ENCODE measurements around the gene NOCT. TPM values are rescaled to one million over a fixed set of nuclear protein-coding genes. Genes with fewer than 3 reads are reported as not detected.
A peak's percentile ranks its signal among the peaks of the same experiment; 100 is the strongest.

NOCT gene
- total and polyA plus RNA-seq, 2 donors (not counting 1 experiment from before 2014, with no cell fraction given): 2.6 to 3.8 TPM

- no peaks in the 10 kb centered on the region for H4K20me1 ChIP-seq (ENCODE audit: control insufficient read depth, insufficient read depth, low read length, poor library complexity, severe bottlenecking)
- H2AFZ ChIP-seq (ENCODE audit: insufficient read depth, low read depth, low read length, poor library complexity, severe bottlenecking): no peak overlapping the region
- no peaks in the 10 kb centered on the region for H3K9me3 Mint-ChIP-seq (ENCODE audit: insufficient read depth)
- H3K36me3 ChIP-seq (replicated peaks in 1 of 2; ENCODE audit: control extremely low read depth in 1 of 2, control insufficient read depth in 1 of 2, extremely low read depth in 1 of 2, insufficient read depth in 2 of 2, low read length in 1 of 2): no peaks in the 10 kb centered on the region
- no peak overlapping the region for H3K9ac ChIP-seq (ENCODE audit: low read length)
- H3K9me3 ChIP-seq (ENCODE audit: control extremely low read depth in 1 of 3, control insufficient read depth in 2 of 3, insufficient read depth in 1 of 3, low read length in 2 of 3): no peaks in the 10 kb centered on the region
- H3K27me3 Mint-ChIP-seq: no peaks in the 10 kb centered on the region
- H3K27ac ChIP-seq (ENCODE audit: low read length in 2 of 2): no peak overlapping the region
- ATAC-seq (ENCODE audit: low read depth): no peak
- H3K79me2 ChIP-seq (ENCODE audit: control insufficient read depth, insufficient read depth, low read length): no peaks in the 10 kb centered on the region
- peaks cover 22 to 24% of the 10 kb centered on the region in 2 donors for H3K4me1 ChIP-seq (ENCODE audit: control insufficient read depth in 2 of 2, insufficient read depth in 2 of 2, low read length in 2 of 2)
- ChIA-PET CTCF (interaction anchor here (0.6 kb wide), 1 partner anchor 9 kb away, joined by 3 read pairs; no protein-coding TSS in a partner anchor), POLR2A (no interaction called here)
- H3K27me3 ChIP-seq (replicated peaks in 1 of 4; ENCODE audit: control extremely low read depth in 1 of 4, control insufficient read depth in 3 of 4, insufficient read depth in 4 of 4, low read length in 3 of 4): no peaks in the 10 kb centered on the region
- H3K4me3 Mint-ChIP-seq: no peak overlapping the region
- 93% methylated on average over 3 of the region's 4 CpGs for WGBS (ENCODE audit: insufficient coverage)
- peaks cover 21% of the 10 kb centered on the region for H3K4me1 Mint-ChIP-seq
- H3K4me3 ChIP-seq (ENCODE audit: control extremely low read depth in 1 of 5, extremely low read depth in 1 of 5, insufficient read depth in 1 of 5, low read depth in 2 of 5, low read length in 4 of 5): no peak overlapping the region
- H3K4me2 ChIP-seq (replicated peaks; ENCODE audit: low read depth, low read length, poor library complexity, severe bottlenecking): no peak overlapping the region
- TF ChIP-seq EZH2 (IDR thresholded peaks at IDR 0.05; ENCODE audit: borderline replicate concordance, insufficient read depth, low read depth, low read length, poor library complexity, severe bottlenecking): no peak
- TF ChIP-seq CTCF (IDR thresholded peaks at IDR 0.05): no peak
- no peak for DNase-seq
- H3K27ac Mint-ChIP-seq: no peak overlapping the region
- intact Hi-C loops (cut with micrococcal nuclease): no loop called here
Observed at GRCh38 chr4:138975225-138975624, 40.4 kb upstream of the NOCT start.

GRCh38 chr4:138976526-138976925, 39.1 kb upstream of the NOCT start:
- H3K9me3 ChIP-seq (ENCODE audit: control extremely low read depth in 1 of 3, control insufficient read depth in 2 of 3, insufficient read depth in 1 of 3, low read length in 2 of 3): no peaks in the 10 kb centered on the region
- H3K9me3 Mint-ChIP-seq (ENCODE audit: insufficient read depth): no peaks in the 10 kb centered on the region
- CTCF ChIA-PET: no interaction called here

More at GRCh38 chr4:138976526-138976925, 39.1 kb upstream of the NOCT start:
- no peak for ATAC-seq (ENCODE audit: low read depth)
- Histone ChIP-seq H3K27ac (ENCODE audit: low read length in 2 of 2) (peak overlapping the region in 1 of 2 donors; percentile 34), H3K4me2 (replicated peaks; ENCODE audit: low read depth, low read length, poor library complexity, severe bottlenecking) (no peak overlapping the region), H2AFZ (ENCODE audit: insufficient read depth, low read depth, low read length, poor library complexity, severe bottlenecking) (no peak overlapping the region), H3K4me1 (ENCODE audit: control insufficient read depth in 2 of 2, insufficient read depth in 2 of 2, low read length in 2 of 2) (peaks cover 22 to 24% of the 10 kb centered on the region in 2 donors), H3K4me3 (ENCODE audit: control extremely low read depth in 1 of 5, extremely low read depth in 1 of 5, insufficient read depth in 1 of 5, low read depth in 2 of 5, low read length in 4 of 5) (no peak overlapping the region), H3K27me3 (replicated peaks in 1 of 4; ENCODE audit: control extremely low read depth in 1 of 4, control insufficient read depth in 3 of 4, insufficient read depth in 4 of 4, low read length in 3 of 4) (no peaks in the 10 kb centered on the region), H3K79me2 (ENCODE audit: control insufficient read depth, insufficient read depth, low read length) (no peaks in the 10 kb centered on the region), H3K9ac (ENCODE audit: low read length) (no peak overlapping the region), H4K20me1 (ENCODE audit: control insufficient read depth, insufficient read depth, low read length, poor library complexity, severe bottlenecking) (no peaks in the 10 kb centered on the region), H3K36me3 (replicated peaks in 1 of 2; ENCODE audit: control extremely low read depth in 1 of 2, control insufficient read depth in 1 of 2, extremely low read depth in 1 of 2, insufficient read depth in 2 of 2, low read length in 1 of 2) (no peaks in the 10 kb centered on the region)
- Mint-ChIP-seq H3K4me1 (peaks cover 21% of the 10 kb centered on the region), H3K27ac (no peak overlapping the region), H3K27me3 (no peaks in the 10 kb centered on the region), H3K4me3 (peak overlapping the region; percentile 26)
- intact Hi-C loops (cut with micrococcal nuclease): loop anchor here (2.0 kb wide), 1 partner anchor 38 kb away; the partner anchor contains the start of gene NOCT
- POLR2A ChIA-PET: no interaction called here
- TF ChIP-seq CTCF (IDR thresholded peaks at IDR 0.05): no peak
- no peak for TF ChIP-seq EZH2 (IDR thresholded peaks at IDR 0.05; ENCODE audit: borderline replicate concordance, insufficient read depth, low read depth, low read length, poor library complexity, severe bottlenecking)
- DNase-seq: no peak

Data from B cell (primary cell).